Calu3 (cell line): Measurements from ENCODE around the gene YPEL1. TPM values are rescaled to one million over a fixed set of nuclear protein-coding genes. Genes with fewer than 3 reads are reported as not detected.

Experiments
- BruUV-seq: library from RNA; stranded (reverse); fragments of 400-500 nt; replicated peaks from 2 replicates; lab custom pipeline; 2021; lab: Mats Ljungman, UMichigan
- CTCF ChIA-PET: fragments of 300-600 bp; sonication (Branson Sonifier 250); formaldehyde crosslinking; loops from one replicate; lab custom pipeline; 2022; ENCODE audit warnings: antibody characterized with exemption; lab: Charles Lee
- DNase-seq: peaks from one replicate; pipeline ENCODE4 v3.0.0; 2022
- H3K27ac Mint-ChIP-seq: one replicate; pipeline ENCODE4 v1.8.0; 2022; ENCODE audit warnings: mixed read lengths; ENCODE audit not compliant: unreplicated experiment
- H3K27me3 Mint-ChIP-seq: one replicate; pipeline ENCODE4 v1.8.0; 2022; ENCODE audit warnings: mixed read lengths; ENCODE audit not compliant: unreplicated experiment
- H3K36me3 Mint-ChIP-seq: one replicate; pipeline ENCODE4 v1.8.0; 2022; ENCODE audit warnings: mild to moderate bottlenecking, moderate library complexity, mixed read lengths; ENCODE audit not compliant: insufficient read depth, unreplicated experiment
- H3K4me1 Mint-ChIP-seq: one replicate; pipeline ENCODE4 v1.8.0; 2022; ENCODE audit warnings: mild to moderate bottlenecking, low read depth, mixed read lengths; ENCODE audit not compliant: unreplicated experiment
- H3K4me3 Mint-ChIP-seq: one replicate; pipeline ENCODE4 v1.8.0; 2022; ENCODE audit warnings: mild to moderate bottlenecking, low read depth, moderate library complexity, mixed read lengths; ENCODE audit not compliant: unreplicated experiment
- H3K9me3 Mint-ChIP-seq: one replicate; pipeline ENCODE4 v1.8.0; 2022; ENCODE audit warnings: low read depth, mixed read lengths; ENCODE audit not compliant: unreplicated experiment
- intact Hi-C: fragments of 100-400 bp; cut with micrococcal nuclease; formaldehyde crosslinking; loops from one replicate; pipeline ENCODE4 v1.10.0; 2022; ENCODE audit not compliant: unreplicated experiment
- total RNA-seq: library from RNA; stranded (reverse); gene quantifications from 2 replicates; pipeline ENCODE4 v1.2.3, GENCODE V29; 2022
- TF ChIP-seq, protein P1 (sequence below): fragments of 200-600 bp; IDR thresholded peaks from one replicate; pipeline ENCODE4 v1.8.0; 2022; ENCODE audit warnings: antibody characterized with exemption; ENCODE audit not compliant: unreplicated experiment

YPEL1 gene
- total RNA-seq, 1 experiment from 2014 or later = 3.3 TPM

DNA sequence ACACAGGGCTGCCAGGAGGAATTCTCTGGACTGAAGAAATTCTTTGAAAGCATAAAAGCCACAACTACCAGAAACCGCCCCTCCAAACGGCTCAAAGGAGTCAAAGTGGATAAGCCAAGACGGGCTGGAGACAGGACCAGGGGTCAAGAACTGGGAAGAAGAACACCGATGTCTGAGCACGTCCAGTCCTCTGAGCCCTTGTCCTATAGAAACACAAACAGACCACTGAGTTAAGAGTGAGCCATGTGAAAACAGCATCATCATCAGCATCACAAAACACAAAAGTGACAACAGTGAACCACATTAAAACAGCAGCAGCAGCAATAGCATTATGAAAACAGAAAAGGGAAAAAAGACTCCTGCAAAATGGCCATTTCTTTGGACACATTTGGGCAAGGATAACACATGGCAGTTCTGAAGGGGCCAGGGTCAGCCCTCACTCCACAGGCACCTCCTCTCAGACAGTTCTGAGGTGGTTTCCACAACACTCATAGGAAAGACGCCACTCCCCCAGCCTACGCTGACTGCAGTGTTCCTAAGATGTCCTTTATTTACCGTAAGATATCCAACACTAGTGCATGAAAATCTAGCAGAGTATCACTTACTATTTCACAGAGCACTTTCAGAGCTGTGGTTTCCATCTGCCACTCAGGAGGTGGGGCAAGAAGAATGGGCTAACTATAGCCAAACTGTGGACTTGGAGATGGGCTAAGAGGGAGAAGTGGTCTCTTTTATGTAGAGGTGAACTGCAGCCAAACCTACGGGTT lies 28.6 kb upstream of the YPEL1 start:
- Mint-ChIP-seq H3K4me3 (no peak overlapping the region), H3K27ac (no peak overlapping the region), H3K9me3 (no peaks in the 10 kb centered on the region), H3K27me3 (no peaks in the 10 kb centered on the region), H3K4me1 (no peaks in the 10 kb centered on the region), H3K36me3 (peaks cover 21% of the 10 kb centered on the region)
- intact Hi-C loops = no loop called here
- CTCF ChIA-PET = interaction anchor here (1.2 kb wide), 1 partner anchor 15 kb away, joined by 3 read pairs; no protein-coding TSS in a partner anchor
- TF ChIP-seq, protein P1, sequence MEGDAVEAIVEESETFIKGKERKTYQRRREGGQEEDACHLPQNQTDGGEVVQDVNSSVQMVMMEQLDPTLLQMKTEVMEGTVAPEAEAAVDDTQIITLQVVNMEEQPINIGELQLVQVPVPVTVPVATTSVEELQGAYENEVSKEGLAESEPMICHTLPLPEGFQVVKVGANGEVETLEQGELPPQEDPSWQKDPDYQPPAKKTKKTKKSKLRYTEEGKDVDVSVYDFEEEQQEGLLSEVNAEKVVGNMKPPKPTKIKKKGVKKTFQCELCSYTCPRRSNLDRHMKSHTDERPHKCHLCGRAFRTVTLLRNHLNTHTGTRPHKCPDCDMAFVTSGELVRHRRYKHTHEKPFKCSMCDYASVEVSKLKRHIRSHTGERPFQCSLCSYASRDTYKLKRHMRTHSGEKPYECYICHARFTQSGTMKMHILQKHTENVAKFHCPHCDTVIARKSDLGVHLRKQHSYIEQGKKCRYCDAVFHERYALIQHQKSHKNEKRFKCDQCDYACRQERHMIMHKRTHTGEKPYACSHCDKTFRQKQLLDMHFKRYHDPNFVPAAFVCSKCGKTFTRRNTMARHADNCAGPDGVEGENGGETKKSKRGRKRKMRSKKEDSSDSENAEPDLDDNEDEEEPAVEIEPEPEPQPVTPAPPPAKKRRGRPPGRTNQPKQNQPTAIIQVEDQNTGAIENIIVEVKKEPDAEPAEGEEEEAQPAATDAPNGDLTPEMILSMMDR = no peak
- no peak for DNase-seq
- BruUV-seq = no TSS peak

DNA sequence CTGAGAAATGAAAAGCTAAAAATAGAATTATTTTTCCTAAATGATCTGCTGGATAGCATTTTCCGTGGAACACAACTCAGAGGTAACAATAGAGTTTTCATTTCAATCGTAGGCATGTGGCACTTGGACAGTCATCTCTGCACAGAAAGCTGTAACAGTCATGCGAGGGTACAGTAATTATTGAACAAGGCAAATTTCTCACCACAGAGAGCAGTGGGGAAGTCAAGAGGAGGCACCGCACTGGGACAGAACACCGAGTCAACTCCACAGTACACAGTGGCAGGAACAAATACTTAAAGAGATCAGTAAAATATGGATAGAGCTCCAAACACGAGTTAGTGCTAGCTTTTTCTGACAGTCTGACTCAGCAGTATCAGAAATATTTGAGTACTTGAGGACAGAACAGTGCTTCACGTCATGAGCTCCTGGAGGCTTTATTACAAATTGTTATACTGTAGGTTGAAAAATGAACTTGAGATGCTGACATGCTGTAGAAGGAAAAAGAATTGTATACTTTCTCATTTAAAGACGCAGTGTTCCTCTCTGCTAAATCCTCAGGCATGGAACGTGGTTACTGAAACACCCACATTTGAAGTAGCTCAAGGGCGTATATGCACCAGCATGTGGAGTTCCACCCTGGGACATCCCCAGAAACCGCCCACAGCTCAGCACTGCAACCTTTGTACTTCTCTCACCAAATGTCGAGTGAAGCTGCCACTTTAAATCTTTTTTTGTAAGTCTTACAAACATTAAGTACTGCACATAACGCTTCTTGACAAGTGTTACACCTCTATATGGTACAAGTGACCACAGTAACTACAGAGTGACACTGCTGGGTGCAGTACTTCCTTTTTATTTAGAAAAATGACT lies 27.4 kb upstream of the YPEL1 start:
- no peak for DNase-seq
- Mint-ChIP-seq H3K36me3 (peaks cover 11% of the 10 kb centered on the region), H3K27ac (no peak overlapping the region), H3K4me1 (no peaks in the 10 kb centered on the region), H3K9me3 (no peaks in the 10 kb centered on the region), H3K27me3 (no peaks in the 10 kb centered on the region), H3K4me3 (no peak overlapping the region)
- TF ChIP-seq, protein P1 = no peak
- CTCF ChIA-PET = interaction anchor here (1.2 kb wide), 1 partner anchor 13 kb away, joined by 3 read pairs; no protein-coding TSS in a partner anchor
- intact Hi-C loops = no loop called here
- BruUV-seq = no TSS peak

DNA sequence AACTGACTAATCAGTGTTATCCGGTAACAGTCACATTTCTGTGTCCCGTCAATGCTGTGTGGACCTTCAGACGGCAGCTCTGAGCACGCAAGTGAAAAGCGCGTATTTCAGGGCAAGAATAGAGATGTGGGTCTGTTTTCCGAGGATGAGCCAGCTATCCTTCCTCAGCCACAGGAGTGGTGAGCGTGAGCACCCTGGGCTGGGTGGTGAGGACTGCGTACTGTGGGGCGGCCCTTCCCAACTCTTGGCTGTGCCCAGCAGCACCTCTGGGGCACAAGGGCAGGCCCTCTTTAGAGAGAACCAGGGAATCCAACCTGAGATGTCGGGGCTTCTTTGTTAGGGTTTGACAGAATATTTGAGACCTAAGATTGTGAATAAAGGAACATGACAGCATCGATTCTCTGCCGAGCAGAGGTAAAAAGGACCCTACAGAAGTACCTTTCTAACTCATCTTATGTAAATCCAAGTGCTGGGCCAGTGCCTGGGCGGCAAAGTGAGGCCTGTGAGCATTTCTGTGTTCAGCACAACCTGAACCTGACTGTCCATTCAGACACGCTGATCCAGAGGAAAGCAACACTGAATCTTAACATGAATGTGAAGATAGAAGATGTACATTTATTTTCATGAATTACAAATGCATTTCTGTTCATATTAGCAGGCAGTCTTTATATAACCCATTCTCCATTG lies 26.5 kb upstream of the YPEL1 start:
- H3K4me3 Mint-ChIP-seq = no peak overlapping the region
- CTCF ChIA-PET = no interaction called here

DNA sequence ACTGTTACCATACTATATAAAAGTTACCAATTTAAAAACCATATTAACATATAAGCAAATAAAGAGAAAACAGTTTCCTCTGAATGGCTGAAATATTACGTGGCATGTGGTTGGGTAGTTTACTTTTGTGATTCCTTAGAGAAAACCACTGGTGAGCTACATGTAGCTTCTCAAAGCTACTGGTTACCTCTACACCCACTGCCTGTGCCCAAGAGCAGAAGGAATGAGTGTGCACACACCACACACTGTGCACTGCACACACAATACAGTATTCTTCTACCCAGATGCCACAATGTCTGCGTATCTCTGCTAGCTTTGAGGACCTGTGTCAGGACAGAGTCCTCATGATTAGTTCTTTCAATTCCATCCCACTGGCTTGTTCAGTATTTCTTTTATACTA lies 25.5 kb upstream of the YPEL1 start:
- Mint-ChIP-seq H3K4me3 (no peak overlapping the region), H3K36me3 (no peaks in the 10 kb centered on the region), H3K27ac (no peak overlapping the region), H3K27me3 (no peaks in the 10 kb centered on the region), H3K4me1 (peaks cover 2% of the 10 kb centered on the region), H3K9me3 (no peaks in the 10 kb centered on the region)
- no TSS peak for BruUV-seq
- intact Hi-C loops = no loop called here
- TF ChIP-seq, protein P1 = no peak
- CTCF ChIA-PET = no interaction called here
- DNase-seq = no peak

More for the DNA sequence above, 26.5 kb upstream of the YPEL1 start:
- TF ChIP-seq, protein P1 = no peak
- intact Hi-C loops = no loop called here
- BruUV-seq = no TSS peak
- H3K27ac Mint-ChIP-seq = no peak overlapping the region
- H3K9me3 Mint-ChIP-seq = no peaks in the 10 kb centered on the region
- peaks cover 4% of the 10 kb centered on the region for H3K36me3 Mint-ChIP-seq
- no peaks in the 10 kb centered on the region for H3K4me1 Mint-ChIP-seq
- H3K27me3 Mint-ChIP-seq = no peaks in the 10 kb centered on the region
- no peak for DNase-seq
